Endothelial cell of umbilical vein (primary cell): ENCODE results near the gene VCL. TPM values are rescaled to one million over a fixed set of nuclear protein-coding genes. Genes with fewer than 3 reads are reported as not detected.

Source experiments
- BruUV-seq: library from RNA; stranded (reverse); fragments of 400-500 nt; replicated peaks from 2 replicates; lab custom pipeline; 2021; lab: Mats Ljungman, UMichigan
- CTCF ChIA-PET: fragments of 300-600, 350-600 bp; sonication (Branson Sonifier 250); formaldehyde crosslinking; loops from one replicate; lab custom pipeline; 2021; ENCODE audit warnings: antibody characterized with exemption, inconsistent platforms; lab: Charles Lee
- POLR2A ChIA-PET: fragments of 300-600, 350-600 bp; sonication (Branson Sonifier 250); formaldehyde crosslinking; loops from one replicate; lab custom pipeline; 2021; ENCODE audit warnings: antibody characterized with exemption, inconsistent platforms; lab: Charles Lee
- DNase-seq: peaks from one replicate; pipeline ENCODE4 v3.0.0-alpha.2; 2011; ENCODE audit warnings: low read depth, low spot score
- FAIRE-seq: peaks from 2 replicates; lab custom pipeline; 2011; peaks lifted over from hg19 to GRCh38; lab: Jason Lieb, UNC
- H2AFZ ChIP-seq: 2 replicates; pipeline ENCODE4 v1.6.0; 2012; ENCODE audit warnings: low read depth, low read length, control low read depth, inconsistent platforms
- H3K27ac ChIP-seq: 2 replicates; pipeline ENCODE4 v1.5.1; 2011; ENCODE audit warnings: low read depth, mild to moderate bottlenecking, control low read depth, low read length, moderate library complexity; ENCODE audit not compliant: insufficient read depth
- H3K27me3 ChIP-seq, 2 experiments: 2 replicates each; pipeline versions ENCODE4 v1.6.0 to v1.6.1; 2011; ENCODE audit warnings: low read length in 2 of 2, mixed read lengths in 1 of 2; ENCODE audit not compliant: control insufficient read depth in 2 of 2, insufficient read depth in 2 of 2
- H3K36me3 ChIP-seq, 2 experiments: 2 replicates in 1 of 2; 3 replicates in 1 of 2; pipeline ENCODE4 v1.5.1; 2011; ENCODE audit warnings: low read length in 2 of 2, mild to moderate bottlenecking in 1 of 2, moderate library complexity in 1 of 2; ENCODE audit not compliant: control insufficient read depth in 2 of 2, insufficient read depth in 2 of 2; ENCODE audit errors: extremely low read depth in 1 of 2
- H3K4me1 ChIP-seq: 3 replicates; pipeline ENCODE4 v1.5.1; 2011; ENCODE audit warnings: mild to moderate bottlenecking, low read length; ENCODE audit not compliant: control insufficient read depth, insufficient read depth; ENCODE audit errors: extremely low read depth
- H3K4me2 ChIP-seq: 2 replicates; pipeline ENCODE4 v1.6.1; 2011; ENCODE audit warnings: low read length, control low read depth, mixed read lengths; ENCODE audit not compliant: insufficient read depth
- H3K4me3 ChIP-seq, 3 experiments: fragments of 200-600 bp in 1 of 3; sonication (generic), shearing (Covaris generic) in 1 of 3; replicated peaks in 1 of 3; 2 replicates each; pipeline ENCODE4 v1.5.1; 2011 to 2016; ENCODE audit warnings: control low read depth in 3 of 3, low read length in 3 of 3, mild to moderate bottlenecking in 2 of 3, inconsistent platforms in 1 of 3, low read depth in 1 of 3, moderate library complexity in 1 of 3; ENCODE audit not compliant: insufficient read depth in 1 of 3
- H3K79me2 ChIP-seq: 2 replicates; pipeline ENCODE4 v1.6.0; 2012; ENCODE audit warnings: low read length, inconsistent platforms; ENCODE audit not compliant: control insufficient read depth, insufficient read depth
- H3K9ac ChIP-seq: replicated peaks from 2 replicates; pipeline ENCODE3; 2011; ENCODE audit warnings: low read length, control low read depth; ENCODE audit not compliant: insufficient read depth; ENCODE audit errors: extremely low read depth
- H3K9me1 ChIP-seq: replicated peaks from 3 replicates; pipeline ENCODE4 v1.6.0; 2011; ENCODE audit warnings: mild to moderate bottlenecking, low read length; ENCODE audit not compliant: control insufficient read depth, insufficient read depth; ENCODE audit errors: extremely low read depth
- H3K9me3 ChIP-seq: replicated peaks from 2 replicates; pipeline ENCODE4 v1.5.1; 2012; ENCODE audit warnings: low read length, inconsistent platforms; ENCODE audit not compliant: control insufficient read depth, insufficient read depth
- H4K20me1 ChIP-seq: replicated peaks from 2 replicates; pipeline ENCODE3; 2011; ENCODE audit warnings: mild to moderate bottlenecking, low read length; ENCODE audit not compliant: control insufficient read depth, insufficient read depth; ENCODE audit errors: extremely low read depth
- EZH2 ChIP-seq: IDR thresholded peaks from 2 replicates; pipeline ENCODE4 v1.6.1; 2012; ENCODE audit warnings: borderline replicate concordance, low read depth, mild to moderate bottlenecking, moderate library complexity, low read length, inconsistent platforms; ENCODE audit not compliant: severe bottlenecking
- FOS ChIP-seq: IDR thresholded peaks from 2 replicates; pipeline ENCODE4 v1.6.1; 2011; ENCODE audit warnings: mild to moderate bottlenecking, low read length, moderate library complexity, borderline replicate concordance; ENCODE audit not compliant: insufficient read depth
- GATA2 ChIP-seq: IDR thresholded peaks from 2 replicates; pipeline ENCODE4 v1.7.0; 2011; ENCODE audit warnings: low read depth, mild to moderate bottlenecking, moderate library complexity, mixed read lengths, low read length; ENCODE audit not compliant: insufficient read length, insufficient read depth
- JUN ChIP-seq: IDR thresholded peaks from 2 replicates; pipeline ENCODE4 v1.6.1; 2011; ENCODE audit warnings: borderline replicate concordance, low read depth; ENCODE audit not compliant: insufficient read length, insufficient read depth
- MYC ChIP-seq: IDR thresholded peaks from one replicate; pipeline ENCODE4 v1.6.1; 2011; ENCODE audit warnings: mild to moderate bottlenecking, low read depth, low read length
- POLR2A ChIP-seq: IDR thresholded peaks from 2 replicates; pipeline ENCODE4 v1.6.1; 2012; ENCODE audit warnings: low read depth, mild to moderate bottlenecking, control low read depth, low read length
- POLR2AphosphoS5 ChIP-seq: IDR thresholded peaks from 2 replicates; pipeline ENCODE4 v1.6.1; 2012; ENCODE audit warnings: low read depth, mild to moderate bottlenecking, control low read depth, low read length, moderate library complexity; ENCODE audit not compliant: insufficient read depth
- dilution Hi-C: fragments of 300-500 bp; cut with MboI; formaldehyde crosslinking; loops from one replicate; pipeline ENCODE4 v1.15.0; 2019; ENCODE audit warnings: low sequenced_read_pairs; ENCODE audit not compliant: extremely low pct_ligation_motif_present
- intact Hi-C: fragments of 100-400 bp; cut with micrococcal nuclease; formaldehyde crosslinking; loops from one replicate; pipeline ENCODE4 v1.10.0; 2022
- polyA plus RNA-seq, 4 experiments: library from polyadenylated mRNA; depleted of rRNA in 3 of 4; stranded (reverse) in 3 of 4; unstranded in 1 of 4; fragments of >200 nt; gene quantifications; 2 replicates each; pipeline versions ENCODE4 v1.2.1 to v1.2.3, GENCODE V29; 2011 to 2012; ENCODE audit warnings: missing spikeins in 1 of 4
- total RNA-seq: library from RNA; stranded (reverse); gene quantifications from 2 replicates; pipeline ENCODE4 v1.2.3, GENCODE V29; 2021
- TF ChIP-seq, protein P1 (sequence below), 2 donors: IDR thresholded peaks; 1 replicate in 1 of 2; 2 replicates in 1 of 2; pipeline ENCODE4 v1.5.1; 2011; ENCODE audit warnings: low read length in 2 of 2, mild to moderate bottlenecking in 2 of 2, moderate library complexity in 2 of 2, control low read depth in 1 of 2, inconsistent platforms in 1 of 2, low read depth in 1 of 2; ENCODE audit not compliant: insufficient read depth in 1 of 2; ENCODE audit errors: extremely low read depth in 1 of 2
- TF ChIP-seq, protein P2 (sequence below): IDR thresholded peaks from 2 replicates; pipeline ENCODE4 v1.6.1; 2011; ENCODE audit not compliant: insufficient read depth, insufficient read length

The VCL gene
- total and polyA plus RNA-seq, 2 donors (not counting 3 experiments of a cell fraction or from before 2014, with no cell fraction given), result 95.4 to 231 TPM

DNA sequence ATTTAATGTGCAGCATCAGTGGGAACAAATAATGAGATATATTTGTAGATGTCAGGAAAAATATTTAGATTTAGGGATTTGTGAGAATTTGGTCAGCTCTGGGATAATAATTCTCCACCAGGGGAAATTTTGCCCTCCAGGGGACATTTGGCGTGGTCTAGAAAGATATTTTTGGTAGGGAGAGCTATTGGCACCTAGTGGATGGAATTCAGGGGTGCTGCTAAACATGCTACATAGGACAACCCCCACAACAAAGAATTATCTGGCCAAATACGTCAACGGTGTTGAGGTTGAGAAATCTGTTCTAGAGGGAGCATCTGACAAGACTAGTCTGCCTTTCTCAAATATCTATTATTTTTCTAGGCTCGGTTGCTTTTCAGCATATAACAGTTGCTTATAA lies 155.2 kb downstream of the VCL start:
- FAIRE-seq (no peak), DNase-seq (no peak)
- Histone ChIP-seq H3K4me2 (no peak overlapping the region), H3K27ac (no peak overlapping the region), H2AFZ (no peak overlapping the region), H3K9ac (no peak overlapping the region), H4K20me1 (no peaks in the 10 kb centered on the region), H3K9me1 (no peaks in the 10 kb centered on the region), H3K27me3 (no peaks in the 10 kb centered on the region), H3K4me1 (peaks cover 12% of the 10 kb centered on the region), H3K4me3 (no peak overlapping the region), H3K9me3 (no peaks in the 10 kb centered on the region), H3K79me2 (peaks cover 30% of the 10 kb centered on the region), H3K36me3 (peaks cover 0 to under 1% of the 10 kb centered on the region in 2 experiments)
- TF ChIP-seq POLR2AphosphoS5 (no peak), GATA2 (no peak), POLR2A (no peak)
- TF ChIP-seq, protein P1, sequence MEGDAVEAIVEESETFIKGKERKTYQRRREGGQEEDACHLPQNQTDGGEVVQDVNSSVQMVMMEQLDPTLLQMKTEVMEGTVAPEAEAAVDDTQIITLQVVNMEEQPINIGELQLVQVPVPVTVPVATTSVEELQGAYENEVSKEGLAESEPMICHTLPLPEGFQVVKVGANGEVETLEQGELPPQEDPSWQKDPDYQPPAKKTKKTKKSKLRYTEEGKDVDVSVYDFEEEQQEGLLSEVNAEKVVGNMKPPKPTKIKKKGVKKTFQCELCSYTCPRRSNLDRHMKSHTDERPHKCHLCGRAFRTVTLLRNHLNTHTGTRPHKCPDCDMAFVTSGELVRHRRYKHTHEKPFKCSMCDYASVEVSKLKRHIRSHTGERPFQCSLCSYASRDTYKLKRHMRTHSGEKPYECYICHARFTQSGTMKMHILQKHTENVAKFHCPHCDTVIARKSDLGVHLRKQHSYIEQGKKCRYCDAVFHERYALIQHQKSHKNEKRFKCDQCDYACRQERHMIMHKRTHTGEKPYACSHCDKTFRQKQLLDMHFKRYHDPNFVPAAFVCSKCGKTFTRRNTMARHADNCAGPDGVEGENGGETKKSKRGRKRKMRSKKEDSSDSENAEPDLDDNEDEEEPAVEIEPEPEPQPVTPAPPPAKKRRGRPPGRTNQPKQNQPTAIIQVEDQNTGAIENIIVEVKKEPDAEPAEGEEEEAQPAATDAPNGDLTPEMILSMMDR (IDR thresholded peaks at IDR 0.05; ENCODE audit: extremely low read depth in 1 of 2, insufficient read depth in 1 of 2, low read depth in 1 of 2, low read length in 2 of 2), result no peak
- dilution Hi-C loops, result no loop called here
- ChIA-PET POLR2A (no interaction called here), CTCF (interaction anchor here (1.0 to 1.7 kb wide), 3 partner anchors 9 to 83 kb away, joined by 3 to 8 read pairs (median 4); no protein-coding TSS in a partner anchor)
- intact Hi-C loops, result loop anchor here (5.0 to 10.0 kb wide), 2 partner anchors 962 to 1079 kb away; partner anchors contain the start of gene SAMD8
- BruUV-seq, result no TSS peak

DNA sequence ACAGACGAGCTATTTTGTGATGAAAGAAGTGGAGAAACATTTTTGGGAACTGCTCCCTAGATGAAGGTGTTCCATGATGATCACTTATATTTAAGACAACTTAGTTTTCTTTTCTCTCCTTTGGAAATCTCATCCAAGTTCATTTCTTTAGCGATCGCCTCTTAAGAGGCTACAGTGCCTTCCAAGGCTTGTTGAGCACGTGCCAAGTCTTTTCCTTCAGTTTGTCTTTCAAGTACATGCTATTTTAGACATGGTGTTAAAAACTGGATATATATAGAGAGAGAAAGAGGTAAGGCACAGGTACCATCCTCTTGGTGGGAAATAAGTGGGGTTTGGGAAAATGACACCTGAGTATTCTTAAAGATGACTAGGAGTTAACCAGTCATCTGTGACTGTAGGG lies 155.8 kb downstream of the VCL start:
- Histone ChIP-seq H3K27ac (no peak overlapping the region), H3K4me3 (no peak overlapping the region), H3K4me2 (no peak overlapping the region), H3K79me2 (peaks cover 24% of the 10 kb centered on the region), H2AFZ (no peak overlapping the region), H3K9ac (no peak overlapping the region), H3K9me1 (no peaks in the 10 kb centered on the region), H3K9me3 (no peaks in the 10 kb centered on the region), H4K20me1 (no peaks in the 10 kb centered on the region), H3K36me3 (no peaks in the 10 kb centered on the region), H3K27me3 (no peaks in the 10 kb centered on the region), H3K4me1 (peaks cover 12% of the 10 kb centered on the region)
- dilution Hi-C loops (no loop called here), intact Hi-C loops (loop anchor here (5.0 to 10.0 kb wide), 2 partner anchors 961 to 1079 kb away; partner anchors contain the start of gene SAMD8)
- FAIRE-seq (no peak), DNase-seq (no peak)
- POLR2A ChIA-PET, result no interaction called here
- BruUV-seq, result no TSS peak
- no peak for TF ChIP-seq MYC
- TF ChIP-seq, protein P1 (IDR thresholded peaks at IDR 0.05; ENCODE audit: extremely low read depth in 1 of 2, insufficient read depth in 1 of 2, low read depth in 1 of 2, low read length in 2 of 2), result no peak
- TF ChIP-seq, protein P2, sequence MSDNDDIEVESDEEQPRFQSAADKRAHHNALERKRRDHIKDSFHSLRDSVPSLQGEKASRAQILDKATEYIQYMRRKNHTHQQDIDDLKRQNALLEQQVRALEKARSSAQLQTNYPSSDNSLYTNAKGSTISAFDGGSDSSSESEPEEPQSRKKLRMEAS, result no peak
- TF ChIP-seq POLR2AphosphoS5, result no peak
- TF ChIP-seq GATA2, result no peak
- no peak for TF ChIP-seq POLR2A
- TF ChIP-seq EZH2, result no peak
- TF ChIP-seq FOS, result no peak
- TF ChIP-seq JUN, result no peak
- CTCF ChIA-PET, result interaction anchor here (1.0 to 1.7 kb wide), 3 partner anchors 9 to 82 kb away, joined by 3 to 8 read pairs (median 4); no protein-coding TSS in a partner anchor
